A549 (cell line): ENCODE data around the gene ECM2.
"Not testable (repeated sequence)": the region's sequence is repeated elsewhere in the genome, so short reads cannot be mapped to it uniquely, and the experiment has no call there.

Experiments used
- EP300 ChIP-seq, 2 experiments: fragments of >200 bp; sonication (Bioruptor Twin); formaldehyde crosslinking; IDR thresholded peaks; 2 replicates in 1 of 2; 3 replicates in 1 of 2; pipeline ENCODE4 v1.6.1; 2016 to 2017
- NR3C1 ChIP-seq: fragments of >200 bp; sonication (Bioruptor Twin); formaldehyde crosslinking; IDR thresholded peaks from 3 replicates; pipeline ENCODE4 v1.6.1; 2017
- POLR2A ChIP-seq: IDR thresholded peaks from 2 replicates; pipeline ENCODE4 v1.6.1; 2012; ENCODE audit warnings: mild to moderate bottlenecking, low read length
- RFX5 ChIP-seq: fragments of 450-650 bp; IDR thresholded peaks from 2 replicates; pipeline ENCODE4 v1.7.1; 2014; ENCODE audit warnings: antibody characterized with exemption, mild to moderate bottlenecking, moderate library complexity
- SMC3 ChIP-seq: fragments of >200 bp; sonication (Bioruptor Twin); formaldehyde crosslinking; IDR thresholded peaks from 3 replicates; pipeline ENCODE4 v1.6.1; 2018; ENCODE audit warnings: inconsistent platforms
- TF ChIP-seq, protein P1 (sequence below): fragments of >200 bp; sonication (Bioruptor Twin); formaldehyde crosslinking; IDR thresholded peaks from 3 replicates; pipeline ENCODE4 v1.6.1; 2016
- TF ChIP-seq, protein P2 (sequence below): fragments of 250-450 bp; sonication (Bioruptor Pico); IDR thresholded peaks from 2 replicates; pipeline ENCODE4 v1.5.0; 2020; ENCODE audit warnings: low read depth, mild to moderate bottlenecking, moderate library complexity

DNA sequence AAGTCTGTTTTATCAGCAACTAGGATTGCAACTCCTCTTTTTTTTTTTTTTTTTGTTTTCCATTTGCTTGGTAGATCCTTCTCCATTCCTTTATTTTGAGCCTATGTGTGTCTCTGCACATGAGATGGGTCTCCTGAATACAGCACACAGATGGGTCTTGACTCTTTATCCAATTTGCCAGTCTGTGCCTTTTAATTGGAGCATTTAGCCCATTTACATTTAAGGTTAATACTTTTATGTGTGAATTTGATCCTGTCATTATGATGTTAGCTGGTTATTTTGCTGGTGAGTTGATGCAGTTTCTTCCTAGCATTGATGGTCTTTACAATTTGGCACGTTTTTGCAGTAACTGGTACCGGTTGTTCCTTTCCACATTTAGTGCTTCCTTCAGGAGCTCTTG, 36.1 kb upstream of the ECM2 start:
- TF ChIP-seq, protein P1, sequence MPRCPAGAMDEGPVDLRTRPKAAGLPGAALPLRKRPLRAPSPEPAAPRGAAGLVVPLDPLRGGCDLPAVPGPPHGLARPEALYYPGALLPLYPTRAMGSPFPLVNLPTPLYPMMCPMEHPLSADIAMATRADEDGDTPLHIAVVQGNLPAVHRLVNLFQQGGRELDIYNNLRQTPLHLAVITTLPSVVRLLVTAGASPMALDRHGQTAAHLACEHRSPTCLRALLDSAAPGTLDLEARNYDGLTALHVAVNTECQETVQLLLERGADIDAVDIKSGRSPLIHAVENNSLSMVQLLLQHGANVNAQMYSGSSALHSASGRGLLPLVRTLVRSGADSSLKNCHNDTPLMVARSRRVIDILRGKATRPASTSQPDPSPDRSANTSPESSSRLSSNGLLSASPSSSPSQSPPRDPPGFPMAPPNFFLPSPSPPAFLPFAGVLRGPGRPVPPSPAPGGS = not testable (repeated sequence)
- TF ChIP-seq SMC3; NR3C1; POLR2A; EP300 (IDR thresholded peaks at IDR 0.05); RFX5: not testable (repeated sequence)
- TF ChIP-seq, protein P2, sequence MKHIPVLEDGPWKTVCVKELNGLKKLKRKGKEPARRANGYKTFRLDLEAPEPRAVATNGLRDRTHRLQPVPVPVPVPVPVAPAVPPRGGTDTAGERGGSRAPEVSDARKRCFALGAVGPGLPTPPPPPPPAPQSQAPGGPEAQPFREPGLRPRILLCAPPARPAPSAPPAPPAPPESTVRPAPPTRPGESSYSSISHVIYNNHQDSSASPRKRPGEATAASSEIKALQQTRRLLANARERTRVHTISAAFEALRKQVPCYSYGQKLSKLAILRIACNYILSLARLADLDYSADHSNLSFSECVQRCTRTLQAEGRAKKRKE (CRISPR knock-in tag) = not testable (repeated sequence)
